ENCODE measurements around the gene RBM6. TPM values are rescaled to one million over a fixed set of nuclear protein-coding genes. Genes with fewer than 3 reads are reported as not detected.

Gene RBM6
- total and polyA plus RNA-seq, 2 experiments from 2014 or later = 31.8 to 53.7 TPM

DNA sequence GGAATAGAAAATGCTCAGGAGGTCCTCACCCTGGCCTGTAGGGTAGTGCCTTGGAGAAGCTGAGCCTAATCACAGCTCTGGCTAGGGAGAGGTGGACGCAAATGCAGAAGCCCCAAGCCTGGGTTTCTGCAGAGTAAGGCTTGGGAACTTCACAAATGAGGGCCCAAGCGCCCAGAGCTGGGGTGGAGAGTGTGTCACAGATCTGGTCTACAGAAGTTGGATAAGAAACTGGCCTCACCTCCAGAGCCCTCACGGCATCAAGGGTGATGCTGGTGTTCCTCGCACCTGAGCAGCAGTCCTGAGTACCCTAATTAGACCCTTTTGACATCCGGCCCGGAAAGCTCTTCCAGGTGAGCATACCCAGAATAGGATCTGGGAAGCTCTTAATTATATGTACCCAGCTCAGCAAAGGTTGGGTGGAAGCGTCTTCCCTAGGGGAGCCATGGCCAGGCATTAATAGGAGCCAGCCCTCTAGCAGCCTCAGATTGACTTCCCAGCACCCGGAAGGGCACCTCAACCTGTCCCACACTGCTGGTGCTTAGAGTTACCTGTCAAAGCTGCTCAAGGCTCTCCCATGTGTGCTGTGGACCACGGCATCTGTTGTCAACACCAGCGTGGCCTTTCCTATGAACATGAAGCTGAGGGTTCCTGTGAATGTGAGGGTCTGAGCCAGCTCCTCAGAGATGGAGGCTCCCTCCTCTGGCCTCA is 180.6 kb downstream of the RBM6 start:
- Histone ChIP-seq H3K79me2 (ENCODE audit: insufficient read depth) (no peaks in the 10 kb centered on the region), H3K4me2 (ENCODE audit: unreplicated experiment) (no peak overlapping the region), H3K4me1 (ENCODE audit: insufficient read depth) (0 out of 2 replicates have a peak, but pooled peaks cover 4% of the 10 kb centered on the region), H3K27me3 (replicated peaks; ENCODE audit: insufficient read depth) (no peaks in the 10 kb centered on the region), H3K9me2 (ENCODE audit: insufficient read depth) (no peaks in the 10 kb centered on the region), H2AFZ (no peak overlapping the region), H3K27ac (no peak overlapping the region), H4K20me1 (ENCODE audit: insufficient read depth) (no peaks in the 10 kb centered on the region), H3K4me3 (no peak overlapping the region), H3F3A (ENCODE audit: insufficient read depth) (peaks cover 56% of the 10 kb centered on the region), H3K9ac (no peak overlapping the region), H3K36me3 (ENCODE audit: low read depth) (peaks cover 39% of the 10 kb centered on the region), H3K9me3 (ENCODE audit: low read depth) (no peaks in the 10 kb centered on the region)
- TF ChIP-seq EZH2phosphoT487 (IDR thresholded peaks at IDR 0.05; ENCODE audit: insufficient read depth, low read depth) (no peak), EZH2 (IDR thresholded peaks at IDR 0.05; ENCODE audit: insufficient read depth, poor library complexity, severe bottlenecking) (no peak)
- in situ Hi-C loops (cut with MboI) = loop anchor here (10.0 kb wide), 1 partner anchor 64 kb away; no protein-coding TSS in a partner anchor
- no peak for DNase-seq
- WGBS, 2 experiments (ENCODE audit: low coverage in 1 of 2, low lambda C conversion rate in 2 of 2, missing lambda C conversion rate in 2 of 2) = 56% methylated on average over 9 to 10 of the region's 10 CpGs

DNA sequence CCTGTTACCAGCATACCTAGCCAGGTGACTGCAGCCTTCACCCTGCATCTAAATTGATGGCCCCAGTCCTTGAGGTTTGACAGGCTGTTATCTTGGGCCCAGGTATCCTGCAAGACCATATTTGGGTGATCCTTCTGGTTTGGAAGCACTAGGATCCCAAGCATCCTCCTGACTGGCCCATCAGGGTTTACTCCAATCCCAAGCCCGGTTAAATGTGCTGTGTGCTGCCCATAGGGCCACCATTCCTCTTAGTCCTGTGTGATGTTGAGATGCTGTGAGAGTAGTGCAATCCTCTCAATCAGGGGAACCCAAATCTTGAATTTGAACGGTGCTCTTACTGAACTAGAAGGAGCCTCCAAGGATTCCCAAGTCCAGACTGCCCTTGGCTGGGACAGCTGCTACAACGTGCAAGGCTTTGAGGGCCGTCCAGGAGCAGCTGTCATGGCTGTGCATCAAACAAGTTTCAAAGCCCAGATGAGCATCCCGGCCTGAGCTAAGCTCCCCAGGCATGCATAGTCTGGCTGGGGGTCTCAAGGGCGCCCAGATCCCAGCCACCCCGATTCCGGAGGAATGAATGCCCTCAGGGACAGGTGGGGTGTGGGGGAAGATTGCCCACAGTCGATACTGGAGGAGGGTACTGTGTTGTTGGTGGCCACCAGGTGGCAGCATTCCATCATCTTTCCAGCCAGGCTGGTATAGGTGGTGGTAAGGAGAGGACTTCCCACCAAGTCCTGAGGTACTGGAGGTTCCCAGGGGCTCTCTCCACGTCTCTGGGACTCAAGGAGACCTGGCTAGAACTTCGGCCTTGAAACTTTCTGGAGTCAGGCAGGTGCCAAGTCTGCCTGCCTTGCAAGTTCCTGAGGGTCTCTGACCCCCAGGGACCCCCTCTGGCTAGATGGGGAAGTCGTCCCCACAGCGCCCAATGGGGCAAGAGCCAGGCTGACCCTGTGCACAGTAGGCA is 181.4 kb downstream of the RBM6 start:
- peak; percentile 82 for DNase-seq
- 9 to 15% methylated on average over 13 of the region's 13 CpGs for WGBS, 2 experiments (ENCODE audit: low coverage in 1 of 2, low lambda C conversion rate in 2 of 2, missing lambda C conversion rate in 2 of 2)

DNA sequence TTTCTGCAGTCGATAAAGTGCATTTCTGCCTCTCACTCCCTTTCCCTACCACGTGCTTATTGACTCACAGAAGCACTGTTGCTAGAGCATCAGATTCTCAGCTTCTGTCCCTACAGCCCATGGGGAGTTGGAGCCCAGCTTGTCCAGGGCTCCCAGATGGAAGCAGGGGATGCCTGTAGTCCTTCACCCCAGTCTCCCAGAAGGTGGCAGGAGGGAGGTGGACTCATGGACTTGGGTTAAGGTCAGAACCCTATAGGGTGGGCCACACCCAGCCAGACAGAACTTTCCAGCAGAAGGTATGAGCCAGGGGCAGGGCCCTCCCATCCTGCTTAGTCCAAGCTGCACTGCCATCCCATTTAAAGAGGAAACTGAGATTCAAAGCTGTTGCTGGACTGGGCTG is 182.1 kb downstream of the RBM6 start:
- Histone ChIP-seq H3K9me3 (ENCODE audit: low read depth) (no peaks in the 10 kb centered on the region), H3K79me2 (ENCODE audit: insufficient read depth) (no peaks in the 10 kb centered on the region), H3K4me1 (ENCODE audit: insufficient read depth) (0 out of 2 replicates have a peak, but pooled peaks cover 4% of the 10 kb centered on the region), H4K20me1 (ENCODE audit: insufficient read depth) (no peaks in the 10 kb centered on the region), H3K4me3 (no peak overlapping the region), H3K27me3 (replicated peaks; ENCODE audit: insufficient read depth) (no peaks in the 10 kb centered on the region), H3K4me2 (ENCODE audit: unreplicated experiment) (no peak overlapping the region), H2AFZ (no peak overlapping the region), H3K27ac (no peak overlapping the region), H3F3A (ENCODE audit: insufficient read depth) (peaks cover 41% of the 10 kb centered on the region), H3K9me2 (ENCODE audit: insufficient read depth) (no peaks in the 10 kb centered on the region), H3K9ac (no peak overlapping the region), H3K36me3 (ENCODE audit: low read depth) (peaks cover 23% of the 10 kb centered on the region; the same call in 1 of the 2 replicates)
- in situ Hi-C loops (cut with MboI) = loop anchor here (10.0 kb wide), 1 partner anchor 63 kb away; no protein-coding TSS in a partner anchor
- 18 to 28% methylated on average over 2 of the region's 2 CpGs for WGBS, 2 experiments (ENCODE audit: low coverage in 1 of 2, low lambda C conversion rate in 2 of 2, missing lambda C conversion rate in 2 of 2)
- DNase-seq = peak; percentile 57
- TF ChIP-seq EZH2 (IDR thresholded peaks at IDR 0.05; ENCODE audit: insufficient read depth, poor library complexity, severe bottlenecking) = no peak
- no peak for TF ChIP-seq EZH2phosphoT487 (IDR thresholded peaks at IDR 0.05; ENCODE audit: insufficient read depth, low read depth)

More for the DNA sequence above, 181.4 kb downstream of the RBM6 start:
- H4K20me1 ChIP-seq (ENCODE audit: insufficient read depth) = no peaks in the 10 kb centered on the region
- peaks cover 48% of the 10 kb centered on the region for H3F3A ChIP-seq (ENCODE audit: insufficient read depth)
- peaks cover 31% of the 10 kb centered on the region for H3K36me3 ChIP-seq (ENCODE audit: low read depth)
- no peak overlapping the region for H3K9ac ChIP-seq
- TF ChIP-seq EZH2phosphoT487 (IDR thresholded peaks at IDR 0.05; ENCODE audit: insufficient read depth, low read depth) = no peak
- TF ChIP-seq EZH2 (IDR thresholded peaks at IDR 0.05; ENCODE audit: insufficient read depth, poor library complexity, severe bottlenecking) = no peak
- H3K4me3 ChIP-seq = no peak overlapping the region
- no peaks in the 10 kb centered on the region for H3K9me2 ChIP-seq (ENCODE audit: insufficient read depth)
- H3K27ac ChIP-seq = no peak overlapping the region
- no peak overlapping the region for H2AFZ ChIP-seq
- no peaks in the 10 kb centered on the region for H3K79me2 ChIP-seq (ENCODE audit: insufficient read depth)
- H3K4me1 ChIP-seq (ENCODE audit: insufficient read depth) = 0 out of 2 replicates have a peak, but pooled peaks cover 4% of the 10 kb centered on the region
- in situ Hi-C loops (cut with MboI) = loop anchor here (10.0 kb wide), 1 partner anchor 63 kb away; no protein-coding TSS in a partner anchor
- no peaks in the 10 kb centered on the region for H3K9me3 ChIP-seq (ENCODE audit: low read depth)
- no peaks in the 10 kb centered on the region for H3K27me3 ChIP-seq (replicated peaks; ENCODE audit: insufficient read depth)
- H3K4me2 ChIP-seq (ENCODE audit: unreplicated experiment) = no peak overlapping the region

All from GM23248 (cell line).